Mesenchymal stem cell (in vitro differentiated cells and primary cell): ENCODE measurements around the gene CD52.

Experiments
- DNase-seq: peaks from one replicate; pipeline ENCODE4 v3.0.0-alpha.2; 2013
- H2AFZ ChIP-seq: one replicate; pipeline ENCODE4 v1.6.1; 2013; ENCODE audit warnings: low read depth, mild to moderate bottlenecking, control low read depth, inconsistent platforms, low read length, moderate library complexity
- H2AK5ac ChIP-seq: 2 replicates; pipeline ENCODE4 v1.6.1; 2013; ENCODE audit warnings: low read length, moderate library complexity, mild to moderate bottlenecking, inconsistent platforms; ENCODE audit not compliant: severe bottlenecking
- H2BK120ac ChIP-seq: one replicate; pipeline ENCODE4 v1.6.1; 2013; ENCODE audit warnings: low read depth, mild to moderate bottlenecking, inconsistent platforms, low read length, moderate library complexity
- H2BK12ac ChIP-seq, 2 experiments: one replicate each; pipeline ENCODE4 v1.6.1; 2013; ENCODE audit warnings: inconsistent platforms in 2 of 2, low read length in 2 of 2, mild to moderate bottlenecking in 2 of 2, moderate library complexity in 2 of 2, control low read depth in 1 of 2
- H2BK15ac ChIP-seq: one replicate; pipeline ENCODE4 v1.6.1; 2013; ENCODE audit warnings: mild to moderate bottlenecking, low read depth, inconsistent platforms; ENCODE audit not compliant: poor library complexity, severe bottlenecking
- H2BK5ac ChIP-seq: 2 replicates; pipeline ENCODE4 v1.6.1; 2013; ENCODE audit warnings: low read depth, mild to moderate bottlenecking, low read length, control low read depth, inconsistent platforms; ENCODE audit not compliant: poor library complexity, severe bottlenecking
- H3K14ac ChIP-seq, 2 experiments: one replicate each; pipeline ENCODE4 v1.6.1; 2013; ENCODE audit warnings: inconsistent platforms in 2 of 2, low read length in 2 of 2, control low read depth in 1 of 2, mild to moderate bottlenecking in 1 of 2, moderate library complexity in 1 of 2
- H3K18ac ChIP-seq, 2 experiments: one replicate each; pipeline ENCODE4 v1.6.1; 2013; ENCODE audit warnings: inconsistent platforms in 2 of 2, low read length in 2 of 2, control low read depth in 1 of 2, low read depth in 1 of 2, mild to moderate bottlenecking in 1 of 2
- H3K23ac ChIP-seq, 2 experiments: one replicate each; pipeline ENCODE4 v1.6.1; 2013; ENCODE audit warnings: inconsistent platforms in 2 of 2, low read length in 2 of 2, mild to moderate bottlenecking in 2 of 2, moderate library complexity in 2 of 2, control low read depth in 1 of 2
- H3K27ac ChIP-seq: 2 replicates; pipeline ENCODE4 v1.5.1; 2013; ENCODE audit warnings: mild to moderate bottlenecking, moderate library complexity, low read length, control low read depth, inconsistent platforms; ENCODE audit not compliant: poor library complexity, severe bottlenecking
- H3K27me3 ChIP-seq, 2 experiments: 2 replicates each; pipeline versions ENCODE4 v1.6.1 to v1.7.0; 2013; ENCODE audit warnings: low read length in 2 of 2, mild to moderate bottlenecking in 2 of 2, moderate library complexity in 2 of 2, control low read depth in 1 of 2, inconsistent platforms in 1 of 2; ENCODE audit not compliant: control insufficient read depth in 1 of 2, insufficient read depth in 1 of 2
- H3K36me3 ChIP-seq, 2 experiments: 2 replicates each; pipeline versions ENCODE4 v1.6.1 to v1.7.0; 2013; ENCODE audit warnings: low read length in 2 of 2, control low read depth in 1 of 2, inconsistent platforms in 1 of 2, low read depth in 1 of 2, mild to moderate bottlenecking in 1 of 2; ENCODE audit not compliant: insufficient read depth in 2 of 2, control insufficient read depth in 1 of 2
- H3K4ac ChIP-seq, 2 experiments: one replicate each; pipeline ENCODE4 v1.6.1; 2013; ENCODE audit warnings: inconsistent platforms in 2 of 2, low read length in 2 of 2, mild to moderate bottlenecking in 2 of 2, moderate library complexity in 2 of 2, control low read depth in 1 of 2, low read depth in 1 of 2
- H3K4me1 ChIP-seq: 2 replicates; pipeline ENCODE4 v1.6.1; 2013; ENCODE audit warnings: low read depth, low read length, control low read depth; ENCODE audit not compliant: control insufficient read depth, insufficient read depth
- H3K4me2 ChIP-seq: 2 replicates; pipeline ENCODE4 v1.6.1; 2013; ENCODE audit warnings: low read length, mild to moderate bottlenecking, inconsistent platforms; ENCODE audit not compliant: poor library complexity, severe bottlenecking
- H3K4me3 ChIP-seq, 2 experiments: 2 replicates each; pipeline versions ENCODE4 v1.5.1 to v1.7.0; 2013; ENCODE audit warnings: low read length in 2 of 2, mild to moderate bottlenecking in 2 of 2, control low read depth in 1 of 2, low read depth in 1 of 2; ENCODE audit not compliant: insufficient read depth in 1 of 2
- H3K79me1 ChIP-seq: replicated peaks from 2 replicates; pipeline ENCODE4 v1.6.1; 2013; ENCODE audit warnings: mild to moderate bottlenecking, control low read depth, low read length, inconsistent platforms; ENCODE audit not compliant: poor library complexity, severe bottlenecking
- H3K9ac ChIP-seq: 2 replicates; pipeline ENCODE4 v1.7.0; 2013; ENCODE audit warnings: mild to moderate bottlenecking, low read length, moderate library complexity
- H3K9me3 ChIP-seq: 2 replicates; pipeline ENCODE4 v1.7.0; 2013; ENCODE audit warnings: mild to moderate bottlenecking, low read length; ENCODE audit not compliant: control insufficient read depth
- H4K8ac ChIP-seq: one replicate; pipeline ENCODE4 v1.6.1; 2013; ENCODE audit warnings: inconsistent platforms, mild to moderate bottlenecking, low read length, moderate library complexity
- H4K91ac ChIP-seq: one replicate; pipeline ENCODE4 v1.6.1; 2013; ENCODE audit warnings: mild to moderate bottlenecking, low read length, inconsistent platforms
- WGBS: methylation state at CpG from one replicate; pipeline ENCODE4 v1.1.7; 2013; ENCODE audit warnings: mixed read lengths; 5-methylcytosine and 5-hydroxymethylcytosine counted together

Gene CD52

DNA sequence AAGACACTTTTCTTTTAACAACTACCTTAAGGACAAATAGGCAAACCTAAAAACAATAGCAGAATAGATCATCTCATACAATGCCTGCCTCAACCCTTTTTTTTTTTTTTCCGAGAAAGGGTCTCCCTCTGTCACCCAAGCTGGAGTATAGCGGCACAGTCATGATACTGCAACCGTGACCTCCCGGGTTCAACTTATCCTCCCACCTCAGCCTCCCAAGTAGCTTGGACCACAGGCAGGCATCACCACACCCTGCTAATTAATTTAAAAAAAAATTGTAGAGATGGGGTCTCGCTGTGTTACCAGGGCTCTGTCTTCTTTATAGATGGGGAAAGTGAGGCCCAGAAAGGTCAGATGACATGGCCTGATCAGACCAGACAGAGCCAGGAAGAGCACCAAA, 29.9 kb upstream of the CD52 start:
- H3K23ac ChIP-seq = no peak overlapping the region
- no peak overlapping the region for H4K8ac ChIP-seq
- no peak overlapping the region for H4K91ac ChIP-seq
- H3K4me3 ChIP-seq = no peak overlapping the region
- H3K18ac ChIP-seq = no peak overlapping the region
- no peak overlapping the region for H2BK15ac ChIP-seq
- H2AK5ac ChIP-seq = no peak overlapping the region
- no peak overlapping the region for H2BK120ac ChIP-seq
- H3K36me3 ChIP-seq = peaks cover 7 to 16% of the 10 kb centered on the region in 2 experiments
- 93% methylated on average over 4 of the region's 5 CpGs for WGBS
- no peaks in the 10 kb centered on the region for H3K27me3 ChIP-seq
- no peak overlapping the region for H2AFZ ChIP-seq
- peaks cover 63% of the 10 kb centered on the region for H3K4me1 ChIP-seq
- H2BK12ac ChIP-seq = no peak overlapping the region
- no peaks in the 10 kb centered on the region for H3K9me3 ChIP-seq
- H3K79me1 ChIP-seq = peaks cover 11% of the 10 kb centered on the region
- no peak overlapping the region for H3K4ac ChIP-seq
- H3K14ac ChIP-seq = no peak overlapping the region
- no peak for DNase-seq
- no peak overlapping the region for H3K4me2 ChIP-seq
- no peak overlapping the region for H2BK5ac ChIP-seq
- H3K9ac ChIP-seq = peak overlapping the region; percentile 39
- no peak overlapping the region for H3K27ac ChIP-seq

DNA sequence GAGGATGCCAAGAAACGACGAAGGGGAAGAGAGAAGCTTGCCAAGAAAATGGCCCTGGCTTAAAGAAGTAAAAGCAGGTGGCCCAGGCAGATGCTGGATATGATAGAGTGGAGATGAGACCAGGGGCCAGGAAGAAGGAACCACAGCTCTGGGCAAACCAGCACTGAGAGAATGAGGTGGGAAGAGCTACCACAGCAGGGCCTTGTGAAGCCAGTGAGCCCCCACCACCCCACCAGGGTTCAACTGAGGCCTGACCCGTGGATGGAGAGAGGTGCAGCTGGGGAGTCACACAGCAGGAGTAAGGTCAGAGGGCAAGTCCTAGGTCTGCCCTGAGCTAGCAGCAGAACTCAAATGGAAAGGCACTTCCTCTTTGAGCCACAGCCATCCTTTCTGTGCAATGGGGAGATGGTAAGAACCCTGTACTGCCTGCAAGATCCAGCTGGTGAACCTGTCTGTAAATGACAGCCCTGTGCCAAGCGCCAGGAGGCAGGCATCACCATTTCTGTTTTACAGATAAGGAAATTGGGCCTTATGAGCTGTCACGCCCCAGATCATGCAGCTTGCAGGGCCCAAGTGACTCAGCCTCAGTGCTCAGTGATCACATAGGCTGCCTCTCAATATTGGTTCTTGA, 29.3 kb upstream of the CD52 start:
- H2BK120ac ChIP-seq = no peak overlapping the region
- peaks cover 60% of the 10 kb centered on the region for H3K4me1 ChIP-seq
- H3K4me3 ChIP-seq = no peak overlapping the region
- peak overlapping the region in 1 of 2 experiments; percentile 46 for H3K18ac ChIP-seq
- no peak for DNase-seq
- H3K4ac ChIP-seq = no peak overlapping the region
- no peak overlapping the region for H2BK15ac ChIP-seq
- H3K14ac ChIP-seq = peak overlapping the region in 1 of 2 experiments; percentile 19
- peak overlapping the region; percentile 43 for H3K27ac ChIP-seq
- H2AK5ac ChIP-seq = peak overlapping the region; percentile 60
- H4K91ac ChIP-seq = no peak overlapping the region
- no peak overlapping the region for H3K23ac ChIP-seq
- H2BK12ac ChIP-seq = no peak overlapping the region
- WGBS = 89% methylated on average over 5 of the region's 5 CpGs
- H2AFZ ChIP-seq = no peak overlapping the region
- H3K36me3 ChIP-seq = peaks cover 8 to 11% of the 10 kb centered on the region in 2 experiments
- H4K8ac ChIP-seq = no peak overlapping the region
- no peaks in the 10 kb centered on the region for H3K27me3 ChIP-seq
- no peak overlapping the region for H2BK5ac ChIP-seq
- no peak overlapping the region for H3K9ac ChIP-seq
- H3K9me3 ChIP-seq = no peaks in the 10 kb centered on the region
- H3K4me2 ChIP-seq = no peak overlapping the region
- peaks cover 9% of the 10 kb centered on the region for H3K79me1 ChIP-seq

DNA sequence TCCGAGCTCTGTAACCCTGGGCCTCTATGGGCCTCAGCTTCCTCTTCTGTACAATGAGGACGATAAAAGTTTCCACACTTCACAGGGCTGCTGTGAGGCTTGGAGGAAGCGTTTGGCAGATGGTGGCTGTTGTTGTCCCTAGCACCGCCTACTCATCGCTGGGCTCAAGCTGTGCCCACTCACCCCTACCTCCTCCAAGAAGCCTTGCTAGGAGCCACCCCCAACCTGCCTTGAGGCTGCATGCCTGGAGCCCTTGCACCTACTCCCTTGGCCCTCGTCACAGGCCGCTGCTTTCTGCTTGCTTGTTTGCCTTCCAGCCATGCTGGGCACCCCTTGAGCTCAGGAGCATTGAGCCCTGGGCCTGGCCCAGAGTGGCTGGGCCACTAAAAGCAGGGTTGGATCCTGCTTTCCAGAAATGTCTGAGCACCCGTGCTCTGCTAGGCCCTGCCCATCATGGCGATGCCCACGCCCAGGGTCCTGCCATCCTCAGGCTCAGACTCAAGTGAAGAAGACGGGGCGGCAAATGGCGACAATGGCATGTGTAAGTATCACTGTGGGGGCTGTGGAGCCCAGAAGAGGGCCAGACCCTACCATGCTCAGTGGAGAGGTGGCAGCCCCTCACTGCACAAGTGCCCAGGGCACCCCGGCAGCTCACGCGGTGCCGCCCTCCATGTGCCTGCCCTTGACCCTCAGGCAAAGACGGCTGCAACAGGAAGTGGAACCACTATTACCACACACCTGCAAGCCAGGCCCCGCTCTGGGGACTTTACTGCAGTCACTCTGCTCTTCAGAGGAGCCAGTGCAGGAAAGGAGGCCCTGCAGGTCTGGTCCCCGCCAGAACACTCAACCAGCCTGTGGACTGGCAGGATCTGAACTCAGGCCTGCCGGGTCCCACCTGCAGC, 28.3 kb upstream of the CD52 start:
- H3K4me3 ChIP-seq = no peak overlapping the region
- H2AFZ ChIP-seq = no peak overlapping the region
- WGBS = 96% methylated on average over 21 of the region's 21 CpGs
- H3K9ac ChIP-seq = no peak overlapping the region
- H3K4me1 ChIP-seq = peaks cover 57% of the 10 kb centered on the region
- no peak overlapping the region for H2BK120ac ChIP-seq
- no peak overlapping the region for H4K91ac ChIP-seq
- no peak for DNase-seq
- H2BK15ac ChIP-seq = no peak overlapping the region
- peaks cover 8% of the 10 kb centered on the region for H3K79me1 ChIP-seq
- no peak overlapping the region for H3K23ac ChIP-seq
- H4K8ac ChIP-seq = no peak overlapping the region
- H3K9me3 ChIP-seq = no peaks in the 10 kb centered on the region
- H3K14ac ChIP-seq = no peak overlapping the region
- no peak overlapping the region for H3K4ac ChIP-seq
- H3K27ac ChIP-seq = peak overlapping the region; percentile 73
- peaks cover 3 to 9% of the 10 kb centered on the region in 2 experiments for H3K36me3 ChIP-seq
- peak overlapping the region; percentile 8 for H3K4me2 ChIP-seq
- H3K27me3 ChIP-seq = no peaks in the 10 kb centered on the region
- H2BK5ac ChIP-seq = no peak overlapping the region
- H3K18ac ChIP-seq = no peak overlapping the region
- no peak overlapping the region for H2BK12ac ChIP-seq
- no peak overlapping the region for H2AK5ac ChIP-seq

DNA sequence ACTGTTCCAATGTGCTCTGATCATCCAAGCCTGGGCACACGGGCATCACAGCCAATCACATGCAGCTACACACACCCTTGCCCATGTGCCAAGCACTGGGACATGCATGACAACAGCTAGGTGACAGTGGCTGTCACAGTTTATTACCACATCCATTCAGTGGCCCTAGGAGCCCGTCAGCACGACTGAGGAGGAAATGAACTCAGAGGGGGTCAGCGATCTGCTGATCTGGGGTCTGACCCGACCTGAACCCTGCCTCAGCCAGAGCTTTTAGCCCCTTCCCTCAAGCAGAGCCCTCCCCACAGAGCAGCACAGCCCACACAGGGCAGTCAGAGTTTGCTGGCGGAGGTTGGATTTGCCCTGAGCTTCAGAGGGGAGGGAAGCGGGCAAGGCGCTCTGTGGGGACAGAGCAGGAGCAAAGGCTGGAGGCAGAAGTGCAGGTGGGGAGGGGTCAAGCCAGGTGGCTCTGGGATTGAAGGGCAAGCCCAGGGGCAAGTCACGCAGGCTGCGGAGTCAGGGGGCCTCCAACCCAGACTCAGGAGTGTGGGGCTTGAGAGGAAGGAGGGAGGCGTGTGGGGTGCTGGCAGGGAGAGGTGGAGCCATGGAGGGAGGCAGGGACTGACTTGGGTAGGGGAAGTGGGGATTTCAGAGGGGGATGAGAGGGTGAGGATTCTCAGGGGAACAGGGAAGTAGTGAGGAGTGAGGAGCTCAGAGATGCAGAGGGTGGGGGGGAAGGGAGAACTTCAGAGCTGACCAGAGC, 27.5 kb upstream of the CD52 start:
- Histone ChIP-seq H3K27me3 (no peaks in the 10 kb centered on the region), H2BK12ac (no peak overlapping the region), H2BK120ac (no peak overlapping the region), H3K4me3 (no peak overlapping the region), H2BK15ac (no peak overlapping the region), H3K23ac (no peak overlapping the region), H3K27ac (no peak overlapping the region), H3K4me2 (no peak overlapping the region), H3K4ac (no peak overlapping the region), H2AK5ac (no peak overlapping the region), H3K79me1 (peaks cover 5% of the 10 kb centered on the region), H4K91ac (no peak overlapping the region), H3K9ac (no peak overlapping the region), H3K4me1 (peaks cover 48% of the 10 kb centered on the region), H3K18ac (no peak overlapping the region), H2AFZ (no peak overlapping the region), H3K14ac (no peak overlapping the region), H3K36me3 (peaks cover 3 to 7% of the 10 kb centered on the region in 2 experiments), H3K9me3 (no peaks in the 10 kb centered on the region), H2BK5ac (no peak overlapping the region), H4K8ac (no peak overlapping the region)
- 72% methylated on average over 11 of the region's 11 CpGs for WGBS
- no peak for DNase-seq
